Liver (tissue), 9 donors: ENCODE measurements around the gene KNDC1. TPM values are rescaled to one million over a fixed set of nuclear protein-coding genes. Genes with fewer than 3 reads are reported as not detected.

ENCODE experiments used
- DNase-seq: peaks from one replicate; pipeline ENCODE4 v3.0.0-alpha.2; 2017; ENCODE audit warnings: low spot score
- H3K27ac ChIP-seq, 2 donors: one replicate each; pipeline ENCODE4 v1.7.0; 2013; ENCODE audit warnings: inconsistent platforms in 2 of 2, low read length in 2 of 2, control low read depth in 1 of 2, low read depth in 1 of 2, mild to moderate bottlenecking in 1 of 2
- H3K27me3 ChIP-seq, 4 donors: one replicate each; pipeline versions ENCODE4 v1.6.1 to v1.7.0; 2013; ENCODE audit warnings: low read length in 3 of 4, inconsistent platforms in 1 of 4, mild to moderate bottlenecking in 1 of 4, moderate library complexity in 1 of 4; ENCODE audit not compliant: control insufficient read depth in 4 of 4, insufficient read depth in 4 of 4
- H3K36me3 ChIP-seq, 4 donors: one replicate each; pipeline versions ENCODE4 v1.6.1 to v1.7.0; 2013; ENCODE audit warnings: low read length in 3 of 4, mild to moderate bottlenecking in 3 of 4, low read depth in 1 of 4, moderate library complexity in 1 of 4; ENCODE audit not compliant: control insufficient read depth in 4 of 4, insufficient read depth in 3 of 4
- H3K4me1 ChIP-seq, 4 donors: one replicate each; pipeline versions ENCODE4 v1.6.1 to v1.7.0; 2013; ENCODE audit warnings: low read length in 3 of 4, mild to moderate bottlenecking in 3 of 4, moderate library complexity in 1 of 4; ENCODE audit not compliant: control insufficient read depth in 4 of 4, insufficient read depth in 4 of 4
- H3K4me3 ChIP-seq, 3 donors: one replicate each; pipeline versions ENCODE4 v1.6.1 to v1.7.0; 2013; ENCODE audit warnings: low read length in 3 of 3, control low read depth in 1 of 3, low read depth in 1 of 3, mild to moderate bottlenecking in 1 of 3
- H3K9ac ChIP-seq, 2 donors: one replicate each; pipeline ENCODE4 v1.7.0; 2013; ENCODE audit warnings: low read length in 2 of 2, mild to moderate bottlenecking in 2 of 2, moderate library complexity in 2 of 2, control low read depth in 1 of 2, low read depth in 1 of 2
- H3K9me3 ChIP-seq, 4 donors: one replicate each; pipeline versions ENCODE4 v1.6.1 to v1.7.0; 2013; ENCODE audit warnings: low read length in 3 of 4; ENCODE audit not compliant: control insufficient read depth in 4 of 4
- FOXA1 ChIP-seq: IDR thresholded peaks from 2 replicates; pipeline ENCODE4 v1.6.1; 2016; ENCODE audit warnings: antibody characterized with exemption
- FOXA2 ChIP-seq: IDR thresholded peaks from 2 replicates; pipeline ENCODE4 v1.6.1; 2016; ENCODE audit warnings: antibody characterized with exemption
- GABPA ChIP-seq, 2 donors: IDR thresholded peaks in 1 of 2; conservative IDR thresholded peaks in 1 of 2; 2 replicates each; pipeline ENCODE4 v1.6.1; 2016; ENCODE audit warnings: antibody characterized with exemption in 2 of 2, mild to moderate bottlenecking in 1 of 2, moderate library complexity in 1 of 2
- HNF4A ChIP-seq, 2 donors: conservative IDR thresholded peaks; 2 replicates each; pipeline ENCODE4 v1.6.1; 2016; ENCODE audit warnings: antibody characterized with exemption in 2 of 2, mild to moderate bottlenecking in 2 of 2
- HNF4G ChIP-seq: IDR thresholded peaks from 2 replicates; pipeline ENCODE4 v1.6.1; 2016; ENCODE audit warnings: antibody characterized with exemption
- NR2F2 ChIP-seq: IDR thresholded peaks from 2 replicates; pipeline ENCODE4 v1.6.1; 2016; ENCODE audit warnings: antibody characterized with exemption
- RAD21 ChIP-seq, 2 donors: IDR thresholded peaks; 2 replicates each; pipeline ENCODE4 v1.6.1; 2016; ENCODE audit warnings: antibody characterized with exemption in 2 of 2, mild to moderate bottlenecking in 2 of 2
- RXRA ChIP-seq, 2 donors: IDR thresholded peaks; 2 replicates each; pipeline ENCODE4 v1.6.1; 2017 to 2018; ENCODE audit warnings: antibody characterized with exemption in 2 of 2, mild to moderate bottlenecking in 1 of 2
- TAF1 ChIP-seq: conservative IDR thresholded peaks from 2 replicates; pipeline ENCODE4 v1.6.1; 2016; ENCODE audit warnings: antibody characterized with exemption, mild to moderate bottlenecking
- YY1 ChIP-seq: IDR thresholded peaks from 2 replicates; pipeline ENCODE4 v1.6.1; 2016; ENCODE audit warnings: antibody characterized with exemption, mild to moderate bottlenecking
- ZBTB33 ChIP-seq: IDR thresholded peaks from 2 replicates; pipeline ENCODE4 v1.6.1; 2016; ENCODE audit warnings: antibody characterized with exemption
- WGBS: extraction: QIAGEN DNeasy Blood & Tissue Kit; methylation state at CpG from one replicate; pipeline ENCODE4 v1.1.7; 2013; 5-methylcytosine and 5-hydroxymethylcytosine counted together
- polyA plus RNA-seq, 2 donors: library from polyadenylated mRNA; stranded (reverse) in 1 of 2; unstranded in 1 of 2; fragments of 200-250 nt in 1 of 2; fragments of >200 nt in 1 of 2; fragmentation: Nextera tagmentation in 1 of 2; extraction: Ambion mirVana in 1 of 2; gene quantifications; one replicate each; pipeline versions ENCODE4 v1.2.1 to v1.2.3, GENCODE V29; 2013 to 2015
- total RNA-seq, 2 donors: library from RNA; depleted of rRNA; stranded (reverse); fragments of >200 nt; gene quantifications; one replicate each; pipeline ENCODE4 v1.2.3, GENCODE V29; 2014
- TF ChIP-seq, protein P1 (sequence below): IDR thresholded peaks from 2 replicates; pipeline ENCODE4 v1.6.1; 2016; ENCODE audit warnings: antibody characterized with exemption
- TF ChIP-seq, protein P2 (sequence below): fragments of 150-350 bp; IDR thresholded peaks from 2 replicates; pipeline ENCODE4 v1.5.1; 2017; ENCODE audit warnings: improper control_type of control experiment, low read depth, low read length; ENCODE audit not compliant: missing input control
- donor health status: healthy.
- donor health status: healthy.
- donor health status: healthy.
- donor health status: healthy.
- donor health status: healthy.

Gene KNDC1
- total and polyA plus RNA-seq, 4 donors = 0.53 to 12.9 (median 4.3) TPM

GRCh38 chr10:133189256-133189655 is 29.2 kb downstream of the KNDC1 start:
- WGBS = 91% methylated on average over 22 of the region's 22 CpGs
- no peak for TF ChIP-seq GABPA (IDR thresholded peaks at IDR 0.05 in 1 of 2, conservative IDR thresholded peaks at IDR 0.05 in 1 of 2)
- TF ChIP-seq FOXA2 = no peak
- TF ChIP-seq FOXA1 = no peak
- TF ChIP-seq YY1 = no peak
- TF ChIP-seq, protein P1, sequence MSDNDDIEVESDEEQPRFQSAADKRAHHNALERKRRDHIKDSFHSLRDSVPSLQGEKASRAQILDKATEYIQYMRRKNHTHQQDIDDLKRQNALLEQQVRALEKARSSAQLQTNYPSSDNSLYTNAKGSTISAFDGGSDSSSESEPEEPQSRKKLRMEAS = no peak
- no peak for TF ChIP-seq TAF1
- TF ChIP-seq NR2F2 = no peak
- no peak for TF ChIP-seq HNF4G
- TF ChIP-seq, protein P2, sequence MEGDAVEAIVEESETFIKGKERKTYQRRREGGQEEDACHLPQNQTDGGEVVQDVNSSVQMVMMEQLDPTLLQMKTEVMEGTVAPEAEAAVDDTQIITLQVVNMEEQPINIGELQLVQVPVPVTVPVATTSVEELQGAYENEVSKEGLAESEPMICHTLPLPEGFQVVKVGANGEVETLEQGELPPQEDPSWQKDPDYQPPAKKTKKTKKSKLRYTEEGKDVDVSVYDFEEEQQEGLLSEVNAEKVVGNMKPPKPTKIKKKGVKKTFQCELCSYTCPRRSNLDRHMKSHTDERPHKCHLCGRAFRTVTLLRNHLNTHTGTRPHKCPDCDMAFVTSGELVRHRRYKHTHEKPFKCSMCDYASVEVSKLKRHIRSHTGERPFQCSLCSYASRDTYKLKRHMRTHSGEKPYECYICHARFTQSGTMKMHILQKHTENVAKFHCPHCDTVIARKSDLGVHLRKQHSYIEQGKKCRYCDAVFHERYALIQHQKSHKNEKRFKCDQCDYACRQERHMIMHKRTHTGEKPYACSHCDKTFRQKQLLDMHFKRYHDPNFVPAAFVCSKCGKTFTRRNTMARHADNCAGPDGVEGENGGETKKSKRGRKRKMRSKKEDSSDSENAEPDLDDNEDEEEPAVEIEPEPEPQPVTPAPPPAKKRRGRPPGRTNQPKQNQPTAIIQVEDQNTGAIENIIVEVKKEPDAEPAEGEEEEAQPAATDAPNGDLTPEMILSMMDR = no peak
- TF ChIP-seq ZBTB33 = no peak
- peaks cover 0 to 5% (median 0%) of the 10 kb centered on the region in 4 donors for H3K36me3 ChIP-seq
- no peaks in the 10 kb centered on the region for H3K4me1 ChIP-seq
- H3K9ac ChIP-seq = no peak overlapping the region
- no peak for DNase-seq
- no peaks in the 10 kb centered on the region for H3K27me3 ChIP-seq
- no peak overlapping the region for H3K4me3 ChIP-seq
- H3K9me3 ChIP-seq = no peaks in the 10 kb centered on the region
- H3K27ac ChIP-seq = no peak overlapping the region

- Histone ChIP-seq H3K9ac (no peak overlapping the region), H3K9me3 (no peaks in the 10 kb centered on the region), H3K36me3 (peaks cover 0 to 5% (median 0%) of the 10 kb centered on the region in 4 donors), H3K4me3 (no peak overlapping the region), H3K27me3 (no peaks in the 10 kb centered on the region), H3K4me1 (no peaks in the 10 kb centered on the region), H3K27ac (no peak overlapping the region)
- TF ChIP-seq YY1 (no peak), NR2F2 (no peak), RAD21 (IDR thresholded peaks at IDR 0.05) (no peak), HNF4A (conservative IDR thresholded peaks at IDR 0.05) (no peak), RXRA (IDR thresholded peaks at IDR 0.05) (no peak), FOXA1 (no peak)
- TF ChIP-seq, protein P2 = no peak
- WGBS = 88% methylated on average over 14 of the region's 14 CpGs
- no peak for DNase-seq
These were observed 29.7 kb downstream of the KNDC1 start for GRCh38 chr10:133189726-133190125.
